Spleen (tissue), 7 donors: Measurements from ENCODE around the gene EXTL1.

Source experiments
- POLR2A ChIP-seq, 3 donors: fragments of 450-650 bp; IDR thresholded peaks; one replicate each; pipeline ENCODE4 v1.5.1; 2017; ENCODE audit warnings: antibody characterized with exemption in 3 of 3, mild to moderate bottlenecking in 1 of 3
- POLR2AphosphoS5 ChIP-seq, 3 donors: sonication (generic); formaldehyde crosslinking; IDR thresholded peaks; one replicate each; pipeline ENCODE4 v1.5.1; 2017; ENCODE audit warnings: antibody characterized with exemption in 3 of 3
- TF ChIP-seq, protein P1 (sequence below), 11 experiments: fragments of 200-600 bp in 7 of 11; fragments of 450-650 bp in 4 of 11; sonication (generic) in 4 of 11; IDR thresholded peaks in 8 of 11; conservative IDR thresholded peaks in 3 of 11; 1 replicate in 7 of 11; 2 replicates in 4 of 11; pipeline versions ENCODE4 v1.4.0 to v1.8.0; 2016 to 2021; ENCODE audit warnings: antibody characterized with exemption in 11 of 11, inconsistent platforms in 4 of 11, mild to moderate bottlenecking in 1 of 11
- donor health status: DM: no; HTN: no; CAD: no; lungs with moderate emphysema.
- donor health status: DM: no; HTN: no; CAD: no.
- donor health status: DM: no; HTN: no; CAD: no.

DNA sequence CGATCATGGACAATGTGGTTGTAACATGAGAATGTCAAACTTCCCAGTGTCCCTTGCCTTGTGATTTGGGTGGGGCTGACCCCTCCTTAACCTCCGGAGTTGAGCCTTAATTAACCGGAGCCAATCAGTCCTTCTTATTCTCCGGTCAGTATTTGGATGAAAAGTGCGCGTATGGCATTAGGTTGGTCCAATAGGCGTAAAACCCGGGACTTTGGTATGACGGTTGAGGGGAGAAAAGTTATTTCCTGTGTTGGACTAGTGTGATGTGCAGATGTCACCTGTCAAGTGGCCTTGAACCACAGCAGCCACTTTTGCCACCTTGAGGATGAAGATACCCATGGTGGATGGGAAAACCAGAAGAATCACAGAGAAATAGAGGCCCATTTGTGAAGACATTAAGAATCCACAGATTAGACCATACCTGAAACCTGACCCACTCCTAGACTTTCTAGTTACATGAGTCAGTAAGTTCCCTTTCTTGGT is 28.8 kb upstream of the EXTL1 start:
- TF ChIP-seq, protein P1, sequence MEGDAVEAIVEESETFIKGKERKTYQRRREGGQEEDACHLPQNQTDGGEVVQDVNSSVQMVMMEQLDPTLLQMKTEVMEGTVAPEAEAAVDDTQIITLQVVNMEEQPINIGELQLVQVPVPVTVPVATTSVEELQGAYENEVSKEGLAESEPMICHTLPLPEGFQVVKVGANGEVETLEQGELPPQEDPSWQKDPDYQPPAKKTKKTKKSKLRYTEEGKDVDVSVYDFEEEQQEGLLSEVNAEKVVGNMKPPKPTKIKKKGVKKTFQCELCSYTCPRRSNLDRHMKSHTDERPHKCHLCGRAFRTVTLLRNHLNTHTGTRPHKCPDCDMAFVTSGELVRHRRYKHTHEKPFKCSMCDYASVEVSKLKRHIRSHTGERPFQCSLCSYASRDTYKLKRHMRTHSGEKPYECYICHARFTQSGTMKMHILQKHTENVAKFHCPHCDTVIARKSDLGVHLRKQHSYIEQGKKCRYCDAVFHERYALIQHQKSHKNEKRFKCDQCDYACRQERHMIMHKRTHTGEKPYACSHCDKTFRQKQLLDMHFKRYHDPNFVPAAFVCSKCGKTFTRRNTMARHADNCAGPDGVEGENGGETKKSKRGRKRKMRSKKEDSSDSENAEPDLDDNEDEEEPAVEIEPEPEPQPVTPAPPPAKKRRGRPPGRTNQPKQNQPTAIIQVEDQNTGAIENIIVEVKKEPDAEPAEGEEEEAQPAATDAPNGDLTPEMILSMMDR (IDR thresholded peaks at IDR 0.05 in 8 of 11, conservative IDR thresholded peaks at IDR 0.05 in 3 of 11), result no peak
- TF ChIP-seq POLR2AphosphoS5 (IDR thresholded peaks at IDR 0.05) (no peak), POLR2A (IDR thresholded peaks at IDR 0.05) (no peak)
